Spinal cord (tissue), 10 donors: ENCODE measurements around the gene FOXP1. TPM values are rescaled to one million over a fixed set of nuclear protein-coding genes. Genes with fewer than 3 reads are reported as not detected.

Source experiments
- DNase-seq, 6 donors: peaks; one replicate each; pipeline versions ENCODE4 v3.0.0 to v3.0.0-alpha.2; 2013 to 2015; ENCODE audit warnings: low spot score in 6 of 6, low read depth in 4 of 6
- H3K27ac ChIP-seq: one replicate; pipeline ENCODE4 v1.5.1; 2013; ENCODE audit warnings: low read depth, low read length, control low read depth
- H3K27me3 ChIP-seq: one replicate; pipeline ENCODE4 v1.6.1; 2013; ENCODE audit warnings: low read length; ENCODE audit not compliant: control insufficient read depth, insufficient read depth
- H3K36me3 ChIP-seq: one replicate; pipeline ENCODE4 v1.6.1; 2013; ENCODE audit warnings: low read length; ENCODE audit not compliant: control insufficient read depth, insufficient read depth
- H3K4me1 ChIP-seq: one replicate; pipeline ENCODE4 v1.6.1; 2013; ENCODE audit warnings: low read length; ENCODE audit not compliant: control insufficient read depth, insufficient read depth
- H3K4me3 ChIP-seq: one replicate; pipeline ENCODE4 v1.5.1; 2013; ENCODE audit warnings: low read depth, low read length, control low read depth
- H3K9me3 ChIP-seq: one replicate; pipeline ENCODE4 v1.6.1; 2013; ENCODE audit warnings: low read length; ENCODE audit not compliant: control insufficient read depth, insufficient read depth
- WGBS: methylation state at CpG from one replicate; pipeline ENCODE4 v1.1.5; 2013; ENCODE audit warnings: missing lambda C conversion rate; ENCODE audit not compliant: insufficient coverage; 5-methylcytosine and 5-hydroxymethylcytosine counted together
- polyA plus RNA-seq, 2 donors: library from polyadenylated mRNA; unstranded; fragments of 120-200 nt; gene quantifications; one replicate each; pipeline ENCODE4 v1.2.1, GENCODE V29; 2013; ENCODE audit not compliant: insufficient read length in 2 of 2
- total RNA-seq, 2 donors: library from RNA; depleted of rRNA in 1 of 2; stranded (reverse); fragments of 120-200 nt in 1 of 2; fragments of >200 nt in 1 of 2; gene quantifications; one replicate each; pipeline versions ENCODE4 v1.2.3 to v1.2.4, GENCODE V29; 2013 to 2014
- donor health status: healthy.

Gene FOXP1
- total and polyA plus RNA-seq, 4 donors, result 27.4 to 118 (median 66.1) TPM

DNA sequence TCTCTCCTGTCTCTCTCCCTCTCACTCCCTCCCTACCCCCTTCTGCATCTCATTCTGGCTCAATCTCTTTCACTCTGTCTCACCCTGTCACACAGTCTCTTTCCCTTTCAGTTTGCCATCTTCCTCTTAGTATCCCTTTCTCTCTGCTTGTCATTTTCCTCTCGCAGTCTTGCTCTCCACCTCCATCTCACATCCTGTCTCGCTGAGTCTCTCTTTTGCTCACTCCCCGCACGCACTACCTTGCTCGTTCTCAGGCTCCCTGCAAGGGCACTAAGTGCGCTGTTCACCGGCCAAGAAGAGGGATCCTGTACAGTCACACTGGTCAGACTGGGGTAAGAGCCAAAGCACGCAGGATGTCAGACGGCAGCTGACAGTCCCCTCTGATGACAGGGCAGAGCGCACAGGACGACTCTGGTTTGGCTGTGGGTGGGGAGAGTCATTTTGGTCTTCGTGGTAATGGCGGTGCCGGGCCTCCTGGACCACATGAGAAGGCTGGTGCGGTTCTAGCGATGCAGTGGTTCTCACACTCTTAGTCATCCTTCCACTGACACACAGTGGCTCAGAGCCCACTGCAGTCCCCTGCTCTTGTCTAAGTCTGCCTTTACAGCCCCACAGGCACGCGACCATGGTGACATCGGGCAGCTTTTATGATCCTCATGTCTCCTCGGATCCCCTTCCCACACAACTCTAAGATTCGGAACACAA, 356.8 kb downstream of the FOXP1 start:
- peak overlapping the region; percentile 65 for H3K27ac ChIP-seq
- DNase-seq, result no peak
- 62% methylated on average over 20 of the region's 21 CpGs for WGBS
- H3K4me3 ChIP-seq, result no peak overlapping the region
- H3K36me3 ChIP-seq, result no peaks in the 10 kb centered on the region
- H3K9me3 ChIP-seq, result no peaks in the 10 kb centered on the region
- H3K4me1 ChIP-seq, result peaks cover 14% of the 10 kb centered on the region
- peaks cover 2% of the 10 kb centered on the region for H3K27me3 ChIP-seq

DNA sequence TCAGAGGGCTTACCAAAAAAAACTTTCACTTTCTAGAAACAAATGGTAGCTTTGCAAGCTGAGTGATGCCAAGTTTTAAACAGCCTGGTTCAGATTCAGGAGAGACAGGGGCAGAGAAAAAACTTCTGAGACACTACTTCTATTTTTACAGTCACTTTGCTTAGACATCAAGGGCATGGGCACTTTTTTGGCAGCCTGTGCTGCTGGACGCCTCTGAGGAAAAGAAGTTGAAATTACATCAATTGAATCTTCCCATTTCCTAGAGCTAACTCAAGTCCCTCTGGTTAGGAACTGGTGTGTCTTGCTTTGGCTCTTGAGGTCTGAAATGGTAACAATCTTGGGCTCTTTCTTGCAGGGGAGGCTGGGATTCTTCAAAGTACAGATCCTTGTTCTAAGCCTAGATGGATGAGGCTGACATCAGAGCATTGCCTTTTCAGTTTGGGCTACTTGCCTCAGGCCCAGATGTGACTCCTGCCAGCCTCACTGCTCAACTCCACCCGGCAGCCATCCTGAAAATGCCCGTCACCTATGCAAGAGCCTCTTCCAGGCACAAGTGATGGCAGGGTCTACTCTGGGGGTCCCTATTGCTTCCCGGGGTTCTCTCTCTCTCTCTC, 357.5 kb downstream of the FOXP1 start:
- 66% methylated on average over 4 of the region's 4 CpGs for WGBS
- Histone ChIP-seq H3K4me1 (peaks cover 14% of the 10 kb centered on the region), H3K27me3 (peaks cover 2% of the 10 kb centered on the region), H3K27ac (peak overlapping the region; percentile 65), H3K36me3 (no peaks in the 10 kb centered on the region), H3K4me3 (no peak overlapping the region), H3K9me3 (no peaks in the 10 kb centered on the region)
- DNase-seq, result no peak

DNA sequence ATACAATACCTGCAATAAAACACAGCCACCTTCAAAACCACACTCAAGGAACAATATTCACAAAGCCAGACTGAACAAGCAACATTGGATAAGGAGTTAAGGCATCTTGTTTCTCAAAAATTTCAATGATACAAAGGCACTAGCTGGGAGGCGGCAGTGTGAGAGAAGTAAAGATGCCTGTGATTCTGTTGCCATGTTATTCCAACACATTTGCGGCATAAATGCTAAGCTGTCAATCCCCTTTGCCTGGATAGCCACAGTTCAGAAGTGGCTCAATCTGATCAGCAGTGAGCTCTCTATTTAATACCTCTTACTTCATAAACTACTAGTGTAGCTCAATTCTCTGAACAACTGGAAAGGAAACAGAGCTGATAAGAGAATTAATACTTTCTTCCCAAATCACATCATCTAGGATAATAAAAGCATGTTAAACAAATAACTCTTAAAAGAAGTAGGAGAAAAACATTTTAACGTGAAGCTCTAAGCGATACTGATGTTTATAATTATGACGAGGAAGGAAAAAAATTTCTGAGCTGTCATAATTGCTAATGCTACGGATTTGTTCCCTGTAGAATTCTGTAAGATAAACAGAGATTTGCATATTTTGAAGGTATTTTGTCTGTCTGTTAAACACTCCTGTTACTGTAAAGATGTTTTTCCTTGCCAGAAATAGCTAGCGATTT, 358.4 kb downstream of the FOXP1 start:
- H3K27ac ChIP-seq, result peak overlapping the region; percentile 65
- peaks cover 14% of the 10 kb centered on the region for H3K4me1 ChIP-seq
- peaks cover 2% of the 10 kb centered on the region for H3K27me3 ChIP-seq
- no peak overlapping the region for H3K4me3 ChIP-seq
- H3K9me3 ChIP-seq, result no peaks in the 10 kb centered on the region
- WGBS, result 67% methylated on average over 1 of the region's 7 CpGs
- no peak for DNase-seq
- H3K36me3 ChIP-seq, result no peaks in the 10 kb centered on the region

DNA sequence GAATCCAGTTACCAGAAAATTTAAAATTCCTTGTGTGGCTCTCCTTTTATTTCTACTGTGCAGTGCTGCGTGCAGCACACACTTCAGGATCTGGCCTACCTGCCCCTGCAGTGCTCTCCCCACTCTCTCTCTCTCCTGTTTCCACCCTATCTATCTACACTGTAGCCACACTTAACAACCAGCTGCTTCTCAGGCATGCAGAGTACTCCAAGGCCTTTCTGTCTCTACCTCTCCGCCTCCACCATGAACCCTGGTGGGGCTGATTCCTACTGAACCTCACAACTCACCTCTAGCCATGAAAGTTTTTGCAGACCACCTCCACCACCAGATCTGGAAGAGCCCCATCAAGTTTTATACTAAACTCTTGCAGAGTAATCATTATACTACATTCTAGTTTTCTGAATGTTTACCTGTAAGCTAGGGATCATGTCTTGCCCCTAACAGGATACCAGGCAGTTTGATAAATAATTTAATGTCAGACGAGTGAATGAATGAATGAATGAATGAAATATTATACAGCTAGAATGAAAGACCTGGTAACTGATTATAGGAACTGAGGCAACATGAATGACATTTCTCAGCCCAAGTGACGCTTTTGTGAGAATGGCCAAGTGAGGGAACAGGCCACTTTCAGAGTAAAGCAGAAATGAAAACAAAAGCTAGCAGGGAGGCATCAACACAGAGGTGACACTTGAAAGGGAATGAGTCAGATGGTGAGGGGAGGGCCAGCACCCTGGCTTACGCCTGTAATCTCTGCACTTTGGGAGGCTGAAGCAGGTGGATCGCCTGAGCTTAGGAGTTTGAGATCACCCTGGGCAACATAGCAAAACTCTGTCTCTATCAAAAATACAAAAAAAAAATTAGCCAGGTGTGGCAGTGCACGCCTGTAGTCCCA, 363.5 kb downstream of the FOXP1 start:
- 90% methylated on average over 6 of the region's 7 CpGs for WGBS
- H3K27ac ChIP-seq, result no peak overlapping the region
- no peak for DNase-seq
- no peaks in the 10 kb centered on the region for H3K4me1 ChIP-seq
- H3K9me3 ChIP-seq, result no peaks in the 10 kb centered on the region
- H3K36me3 ChIP-seq, result no peaks in the 10 kb centered on the region
- H3K4me3 ChIP-seq, result no peak overlapping the region
- no peaks in the 10 kb centered on the region for H3K27me3 ChIP-seq

DNA sequence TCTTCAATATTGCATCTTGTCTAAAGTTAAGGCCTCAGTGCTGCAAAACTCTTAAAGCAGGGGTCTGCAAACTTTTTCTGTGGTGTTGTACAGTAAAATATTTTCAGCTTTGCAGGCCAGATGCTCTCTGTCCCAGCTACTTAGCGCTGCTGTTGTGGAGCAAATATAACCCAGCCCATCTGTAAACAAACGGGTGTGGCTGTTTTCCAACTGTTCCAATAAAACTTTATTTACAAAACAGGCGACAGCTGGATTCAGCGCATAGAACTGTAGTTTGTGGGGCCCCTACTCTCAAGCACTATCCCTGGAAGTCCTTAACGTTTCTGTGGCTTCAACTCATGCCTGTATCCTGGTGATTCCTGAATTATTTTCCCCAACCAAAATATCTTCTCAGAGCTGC, 365.0 kb downstream of the FOXP1 start:
- Histone ChIP-seq H3K27me3 (no peaks in the 10 kb centered on the region), H3K36me3 (no peaks in the 10 kb centered on the region), H3K9me3 (no peaks in the 10 kb centered on the region), H3K4me1 (no peaks in the 10 kb centered on the region), H3K4me3 (no peak overlapping the region), H3K27ac (no peak overlapping the region)
- 91% methylated on average over 5 of the region's 5 CpGs for WGBS
- no peak for DNase-seq

DNA sequence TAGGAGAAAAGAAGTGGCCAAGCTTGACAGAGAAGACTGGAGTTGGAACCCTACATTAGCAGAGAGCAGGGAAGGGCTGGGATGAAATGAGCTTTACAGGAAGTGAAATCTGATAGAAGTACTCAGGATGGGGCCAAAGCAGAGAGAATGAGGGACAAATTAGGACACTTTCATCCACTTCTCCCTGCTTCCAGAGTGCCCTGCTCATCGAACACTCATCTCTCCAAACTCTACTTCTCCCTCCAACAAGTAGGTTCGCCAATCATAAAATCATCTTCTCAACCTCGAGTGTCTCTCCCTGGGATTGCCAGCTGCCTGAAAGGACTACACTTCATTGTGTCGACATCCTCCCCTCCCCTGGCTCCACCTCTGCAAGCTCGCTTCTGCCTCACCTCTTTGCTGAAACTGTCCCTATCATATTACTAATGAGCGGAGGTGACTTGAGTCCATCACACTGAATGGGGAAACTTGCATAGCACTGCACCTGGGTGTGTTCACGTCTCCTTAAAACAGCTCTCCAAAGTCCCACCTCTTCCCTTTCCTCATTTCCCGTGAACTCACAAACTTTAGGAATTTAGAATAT, 365.8 kb downstream of the FOXP1 start:
- Histone ChIP-seq H3K9me3 (no peaks in the 10 kb centered on the region), H3K4me1 (no peaks in the 10 kb centered on the region), H3K36me3 (no peaks in the 10 kb centered on the region), H3K27me3 (no peaks in the 10 kb centered on the region), H3K27ac (no peak overlapping the region), H3K4me3 (no peak overlapping the region)
- WGBS, result 79% methylated on average over 6 of the region's 8 CpGs
- DNase-seq, result no peak

DNA sequence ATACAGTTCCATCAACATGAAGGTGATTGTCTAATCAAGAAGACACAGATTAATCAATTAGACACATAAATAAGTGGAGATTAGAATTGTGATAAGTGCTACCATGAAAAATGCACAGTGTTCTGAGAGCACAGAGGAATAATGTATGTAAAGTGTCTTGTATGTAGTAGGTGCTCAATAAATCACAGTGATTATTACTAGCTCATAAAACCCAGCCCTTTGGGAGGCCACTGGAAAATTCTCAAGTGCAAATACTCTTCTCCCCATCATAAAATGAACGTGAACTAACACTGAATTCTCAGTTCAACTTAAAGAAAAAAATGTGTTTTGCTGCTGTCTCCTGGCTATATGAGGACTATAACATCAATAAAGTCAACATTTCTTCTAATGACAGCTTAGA, 368.2 kb downstream of the FOXP1 start:
- no peak for DNase-seq
- no peaks in the 10 kb centered on the region for H3K27me3 ChIP-seq
- H3K4me1 ChIP-seq, result no peaks in the 10 kb centered on the region
- no peak overlapping the region for H3K27ac ChIP-seq
- no peak overlapping the region for H3K4me3 ChIP-seq
- H3K36me3 ChIP-seq, result no peaks in the 10 kb centered on the region
- no peaks in the 10 kb centered on the region for H3K9me3 ChIP-seq
- WGBS, result no CpG with 5 or more reads among the region's 1 CpG

DNA sequence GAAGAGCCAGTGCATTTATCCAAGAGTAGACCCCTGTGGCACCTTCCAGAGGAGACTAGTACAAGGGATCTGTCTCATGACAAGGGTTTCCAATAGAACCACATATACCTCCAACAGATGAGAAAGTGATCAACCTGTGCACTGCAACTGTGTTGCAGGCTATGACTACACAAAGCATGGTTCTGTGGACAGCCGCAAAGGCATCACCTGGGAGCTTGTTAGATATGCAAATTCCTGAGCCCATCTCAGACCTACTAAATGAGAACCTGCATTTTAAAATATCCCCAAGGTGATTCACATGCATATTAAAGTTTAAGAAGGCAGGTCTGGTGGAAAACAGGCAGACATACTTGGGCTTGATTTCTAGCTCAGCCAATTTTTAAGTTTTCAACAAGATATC, 368.7 kb downstream of the FOXP1 start:
- H3K4me3 ChIP-seq, result no peak overlapping the region
- no peak overlapping the region for H3K27ac ChIP-seq
- WGBS, result 100% methylated on average over 1 of the region's 1 CpG
- DNase-seq, result no peak
- no peaks in the 10 kb centered on the region for H3K4me1 ChIP-seq
- H3K9me3 ChIP-seq, result no peaks in the 10 kb centered on the region
- no peaks in the 10 kb centered on the region for H3K36me3 ChIP-seq
- no peaks in the 10 kb centered on the region for H3K27me3 ChIP-seq

DNA sequence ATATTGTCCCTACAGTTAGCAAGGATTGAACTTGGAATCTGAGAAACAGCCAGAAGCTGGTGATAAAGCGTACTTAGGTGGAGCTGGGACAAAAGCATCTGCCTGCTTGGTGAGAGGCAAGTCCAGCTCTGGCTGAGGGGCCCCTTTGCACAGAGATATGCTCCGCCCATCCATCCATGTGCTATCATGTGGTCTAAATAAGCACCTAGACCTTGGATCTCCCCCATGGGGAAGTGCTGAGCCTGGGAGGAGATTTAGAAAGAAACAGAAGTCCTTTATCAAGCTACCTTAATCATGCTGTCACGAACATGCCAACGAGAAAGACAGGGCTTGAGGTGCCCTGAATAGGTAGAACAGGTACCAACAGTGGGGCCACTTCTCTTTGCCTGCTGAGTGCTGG, 369.5 kb downstream of the FOXP1 start:
- no peak overlapping the region for H3K27ac ChIP-seq
- H3K27me3 ChIP-seq, result no peaks in the 10 kb centered on the region
- no peaks in the 10 kb centered on the region for H3K36me3 ChIP-seq
- DNase-seq, result no peak
- no peaks in the 10 kb centered on the region for H3K4me1 ChIP-seq
- no peak overlapping the region for H3K4me3 ChIP-seq
- no peaks in the 10 kb centered on the region for H3K9me3 ChIP-seq
- WGBS, result 87% methylated on average over 3 of the region's 4 CpGs
